ENCODE data around the gene GAD1.

The GAD1 gene

GRCh38 chr2:170869461-170869860, 52.8 kb downstream of the GAD1 start:
- no peak for TF ChIP-seq ZFX (IDR thresholded peaks at IDR 0.05; ENCODE audit: borderline replicate concordance)
- TF ChIP-seq, protein P1, sequence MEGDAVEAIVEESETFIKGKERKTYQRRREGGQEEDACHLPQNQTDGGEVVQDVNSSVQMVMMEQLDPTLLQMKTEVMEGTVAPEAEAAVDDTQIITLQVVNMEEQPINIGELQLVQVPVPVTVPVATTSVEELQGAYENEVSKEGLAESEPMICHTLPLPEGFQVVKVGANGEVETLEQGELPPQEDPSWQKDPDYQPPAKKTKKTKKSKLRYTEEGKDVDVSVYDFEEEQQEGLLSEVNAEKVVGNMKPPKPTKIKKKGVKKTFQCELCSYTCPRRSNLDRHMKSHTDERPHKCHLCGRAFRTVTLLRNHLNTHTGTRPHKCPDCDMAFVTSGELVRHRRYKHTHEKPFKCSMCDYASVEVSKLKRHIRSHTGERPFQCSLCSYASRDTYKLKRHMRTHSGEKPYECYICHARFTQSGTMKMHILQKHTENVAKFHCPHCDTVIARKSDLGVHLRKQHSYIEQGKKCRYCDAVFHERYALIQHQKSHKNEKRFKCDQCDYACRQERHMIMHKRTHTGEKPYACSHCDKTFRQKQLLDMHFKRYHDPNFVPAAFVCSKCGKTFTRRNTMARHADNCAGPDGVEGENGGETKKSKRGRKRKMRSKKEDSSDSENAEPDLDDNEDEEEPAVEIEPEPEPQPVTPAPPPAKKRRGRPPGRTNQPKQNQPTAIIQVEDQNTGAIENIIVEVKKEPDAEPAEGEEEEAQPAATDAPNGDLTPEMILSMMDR (IDR thresholded peaks at IDR 0.05) = no peak
- H3K27ac ChIP-seq = no peak overlapping the region

- TF ChIP-seq, protein P1 (IDR thresholded peaks at IDR 0.05) = peak; percentile 80
- TF ChIP-seq ZFX (IDR thresholded peaks at IDR 0.05; ENCODE audit: borderline replicate concordance) = no peak
- no peak overlapping the region for H3K27ac ChIP-seq
Observed at GRCh38 chr2:170873035-170873692, 56.5 kb downstream of the GAD1 start.

GRCh38 chr2:170878066-170878465, 61.4 kb downstream of the GAD1 start:
- no peak overlapping the region for H3K27ac ChIP-seq

DNA sequence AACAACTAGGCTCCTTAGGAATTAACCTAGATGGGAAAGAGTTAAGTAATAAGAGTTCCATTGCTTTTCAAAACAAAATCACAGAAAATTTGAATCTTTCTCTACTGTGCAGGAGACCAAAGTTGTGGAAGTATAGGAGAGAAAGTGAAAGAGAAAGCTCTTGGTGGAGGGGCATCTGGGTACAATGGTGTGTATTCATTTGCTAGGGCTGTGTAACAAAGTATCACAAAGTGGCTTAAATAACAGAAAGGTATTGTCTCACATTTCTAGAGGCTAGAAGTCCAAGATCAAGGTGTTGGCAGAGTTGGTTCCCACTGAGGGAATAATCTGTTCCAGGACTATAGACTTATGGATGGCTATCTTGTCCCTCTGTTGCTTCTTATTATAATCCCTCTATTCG, 61.8 kb downstream of the GAD1 start:
- no peak overlapping the region for H3K27ac ChIP-seq

More at GRCh38 chr2:170878066-170878465, 61.4 kb downstream of the GAD1 start:
- TF ChIP-seq, protein P1 (IDR thresholded peaks at IDR 0.05) = no peak
- TF ChIP-seq ZFX (IDR thresholded peaks at IDR 0.05; ENCODE audit: borderline replicate concordance) = no peak

GRCh38 chr2:170881840-170882239, 65.2 kb downstream of the GAD1 start:
- no peak for TF ChIP-seq ZFX (IDR thresholded peaks at IDR 0.05; ENCODE audit: borderline replicate concordance)
- TF ChIP-seq, protein P1 (IDR thresholded peaks at IDR 0.05) = no peak

More for the DNA sequence above, 61.8 kb downstream of the GAD1 start:
- no peak for TF ChIP-seq ZFX (IDR thresholded peaks at IDR 0.05; ENCODE audit: borderline replicate concordance)
- TF ChIP-seq, protein P1 (IDR thresholded peaks at IDR 0.05) = no peak

GRCh38 chr2:170882758-170883157, 66.1 kb downstream of the GAD1 start:
- no peak for TF ChIP-seq ZFX (IDR thresholded peaks at IDR 0.05; ENCODE audit: borderline replicate concordance)
- TF ChIP-seq, protein P1 (IDR thresholded peaks at IDR 0.05) = no peak
- H3K27ac ChIP-seq = no peak overlapping the region

More at GRCh38 chr2:170881840-170882239, 65.2 kb downstream of the GAD1 start:
- no peak overlapping the region for H3K27ac ChIP-seq

- TF ChIP-seq, protein P1 (IDR thresholded peaks at IDR 0.05) = no peak
- no peak for TF ChIP-seq ZFX (IDR thresholded peaks at IDR 0.05; ENCODE audit: borderline replicate concordance)
- H3K27ac ChIP-seq = no peak overlapping the region
Observed at GRCh38 chr2:170883683-170884082, 67.0 kb downstream of the GAD1 start.

Measured in 22Rv1 (cell line).